GM12801 (cell line): ENCODE results near the gene GRID1.

Experiments
- TF ChIP-seq, protein P1 (sequence below): IDR thresholded peaks from one replicate; pipeline ENCODE4 v1.5.1; 2011; ENCODE audit warnings: control low read depth; ENCODE audit not compliant: insufficient read length; ENCODE audit errors: extremely low read depth

The GRID1 gene

DNA sequence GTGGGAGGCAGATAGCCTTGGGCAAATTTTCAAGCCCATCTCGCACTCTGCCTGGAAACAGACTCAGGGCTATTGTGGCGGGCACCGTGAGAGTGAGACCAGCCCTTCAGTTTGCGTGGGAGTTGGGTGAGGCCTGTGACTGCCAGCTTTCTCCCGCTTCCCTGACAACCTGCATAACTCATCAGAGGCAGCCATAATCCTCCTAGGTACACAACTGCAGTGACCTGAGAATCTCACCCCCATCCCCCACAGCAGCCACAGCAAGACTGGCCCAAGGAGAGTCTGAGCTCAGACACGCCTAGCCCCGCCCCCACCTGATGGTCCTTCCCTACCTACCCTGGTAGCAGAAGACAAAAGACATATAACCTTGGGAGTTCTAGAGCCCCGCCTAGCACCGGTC lies 275.4 kb downstream of the GRID1 start:
- TF ChIP-seq, protein P1, sequence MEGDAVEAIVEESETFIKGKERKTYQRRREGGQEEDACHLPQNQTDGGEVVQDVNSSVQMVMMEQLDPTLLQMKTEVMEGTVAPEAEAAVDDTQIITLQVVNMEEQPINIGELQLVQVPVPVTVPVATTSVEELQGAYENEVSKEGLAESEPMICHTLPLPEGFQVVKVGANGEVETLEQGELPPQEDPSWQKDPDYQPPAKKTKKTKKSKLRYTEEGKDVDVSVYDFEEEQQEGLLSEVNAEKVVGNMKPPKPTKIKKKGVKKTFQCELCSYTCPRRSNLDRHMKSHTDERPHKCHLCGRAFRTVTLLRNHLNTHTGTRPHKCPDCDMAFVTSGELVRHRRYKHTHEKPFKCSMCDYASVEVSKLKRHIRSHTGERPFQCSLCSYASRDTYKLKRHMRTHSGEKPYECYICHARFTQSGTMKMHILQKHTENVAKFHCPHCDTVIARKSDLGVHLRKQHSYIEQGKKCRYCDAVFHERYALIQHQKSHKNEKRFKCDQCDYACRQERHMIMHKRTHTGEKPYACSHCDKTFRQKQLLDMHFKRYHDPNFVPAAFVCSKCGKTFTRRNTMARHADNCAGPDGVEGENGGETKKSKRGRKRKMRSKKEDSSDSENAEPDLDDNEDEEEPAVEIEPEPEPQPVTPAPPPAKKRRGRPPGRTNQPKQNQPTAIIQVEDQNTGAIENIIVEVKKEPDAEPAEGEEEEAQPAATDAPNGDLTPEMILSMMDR, result no peak

DNA sequence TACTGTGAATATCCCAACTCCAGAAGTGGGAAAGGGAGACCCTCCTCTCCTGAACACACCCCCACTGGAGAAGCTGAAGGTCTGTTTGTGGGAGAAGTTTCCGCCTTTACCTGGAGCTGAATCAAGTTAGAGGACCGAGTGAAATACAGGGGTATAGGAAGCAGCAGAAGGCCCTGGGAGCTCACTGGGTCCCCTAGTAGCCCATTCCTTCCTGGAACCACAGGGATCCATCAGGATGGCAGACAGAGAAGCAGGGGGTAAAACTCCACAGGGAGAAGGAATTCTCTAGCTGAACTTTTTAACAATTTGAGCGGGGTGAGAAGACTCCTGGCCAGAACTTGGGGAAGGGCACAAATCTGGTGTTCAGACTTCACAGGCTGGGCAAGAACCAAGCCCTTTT lies 275.8 kb downstream of the GRID1 start:
- TF ChIP-seq, protein P1, result no peak

DNA sequence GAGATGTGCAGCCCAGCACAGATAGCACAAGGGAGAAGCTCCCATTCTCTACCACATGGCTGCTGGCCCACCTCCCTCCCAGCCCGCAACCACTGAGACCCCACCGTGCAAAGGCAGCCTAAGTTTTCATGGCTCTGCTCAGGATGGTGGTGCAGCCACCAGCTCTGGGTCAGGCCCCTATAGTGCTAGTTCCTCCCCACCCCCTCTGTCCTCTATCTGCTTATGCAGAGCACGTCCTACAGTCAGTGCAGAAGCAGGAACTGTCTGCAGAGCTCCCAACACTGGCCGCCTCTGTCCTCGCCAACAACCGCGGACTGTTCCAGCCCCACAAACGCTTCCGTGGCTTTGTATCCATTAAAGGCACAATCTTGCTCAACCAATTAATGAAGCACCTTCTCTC lies 278.9 kb downstream of the GRID1 start:
- TF ChIP-seq, protein P1, result no peak

DNA sequence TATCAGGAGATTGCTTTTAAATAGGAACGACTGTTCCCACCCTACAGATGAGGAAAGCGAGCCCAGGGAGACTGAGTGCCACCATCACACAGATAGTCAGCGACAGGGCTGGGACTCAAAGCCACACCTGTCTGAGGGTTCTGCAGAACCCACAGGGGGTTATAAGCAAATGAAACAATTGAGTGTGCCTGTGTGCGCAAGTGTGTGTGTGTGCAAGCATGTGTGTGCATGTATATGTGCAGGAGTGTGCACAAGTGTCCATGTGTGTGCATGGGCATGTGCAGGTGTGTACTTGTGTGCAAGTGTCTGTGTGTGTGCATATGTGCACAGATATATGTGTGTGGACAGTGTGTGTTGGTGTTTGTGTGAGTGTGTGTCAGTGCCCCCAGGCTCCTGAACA lies 280.2 kb downstream of the GRID1 start:
- TF ChIP-seq, protein P1, result no peak

DNA sequence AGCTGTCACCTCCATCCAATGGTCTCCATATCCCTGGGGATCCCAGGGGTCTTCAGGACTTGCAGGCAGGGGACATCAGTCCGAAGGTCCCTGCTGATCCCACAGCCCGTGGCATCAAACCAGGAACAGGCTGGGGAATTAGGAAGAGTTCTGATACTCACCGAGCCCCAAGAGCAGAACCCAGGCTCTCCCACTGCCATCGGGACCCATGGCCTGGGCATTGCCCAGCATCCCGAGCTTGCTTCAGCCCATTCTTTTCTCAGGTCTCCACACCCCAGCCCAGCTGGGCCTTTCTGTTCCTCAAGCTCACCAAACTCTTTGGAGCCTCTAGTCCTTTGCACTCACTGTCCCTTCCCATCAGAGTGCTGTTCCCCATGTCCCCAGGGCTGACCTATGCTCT lies 280.9 kb downstream of the GRID1 start:
- TF ChIP-seq, protein P1, result no peak

DNA sequence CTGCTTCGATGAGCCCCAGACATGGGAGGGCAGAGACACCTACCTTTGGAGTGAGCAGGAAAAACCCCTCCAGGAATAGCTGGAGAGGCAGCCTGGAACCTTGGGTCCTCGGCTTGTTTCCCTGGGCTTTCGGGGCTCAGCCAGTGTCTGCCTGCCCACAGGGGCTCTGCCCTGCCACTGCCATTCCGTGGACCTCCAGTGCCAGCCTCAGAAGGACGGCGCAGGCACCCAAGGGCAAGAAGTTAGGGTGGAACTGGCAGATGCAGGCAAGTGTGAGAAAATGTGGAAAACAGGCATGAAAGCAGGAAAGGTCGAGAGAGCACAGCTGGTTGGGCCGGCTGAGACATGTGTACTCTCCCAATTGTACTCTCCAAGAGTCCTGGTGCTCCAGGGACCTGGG lies 281.5 kb downstream of the GRID1 start:
- TF ChIP-seq, protein P1, result no peak

DNA sequence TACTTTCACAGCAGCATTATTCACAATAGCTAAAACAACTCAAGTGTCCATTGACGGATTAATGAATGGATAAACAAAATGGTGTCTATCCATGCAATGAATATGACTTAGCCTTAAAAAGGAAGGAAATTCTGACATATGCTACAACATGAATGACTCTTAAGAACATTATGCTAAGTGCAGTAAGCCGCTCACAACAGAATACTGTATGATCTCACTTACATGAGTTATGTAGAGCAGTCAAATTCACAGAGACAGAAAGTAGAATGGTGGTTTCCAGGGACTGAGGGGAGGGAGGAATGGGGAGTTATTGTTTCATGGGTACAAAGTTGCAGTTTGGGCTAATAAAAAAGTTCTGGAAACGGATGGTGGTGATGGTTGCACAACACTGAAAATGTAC lies 282.0 kb downstream of the GRID1 start:
- TF ChIP-seq, protein P1, result no peak

DNA sequence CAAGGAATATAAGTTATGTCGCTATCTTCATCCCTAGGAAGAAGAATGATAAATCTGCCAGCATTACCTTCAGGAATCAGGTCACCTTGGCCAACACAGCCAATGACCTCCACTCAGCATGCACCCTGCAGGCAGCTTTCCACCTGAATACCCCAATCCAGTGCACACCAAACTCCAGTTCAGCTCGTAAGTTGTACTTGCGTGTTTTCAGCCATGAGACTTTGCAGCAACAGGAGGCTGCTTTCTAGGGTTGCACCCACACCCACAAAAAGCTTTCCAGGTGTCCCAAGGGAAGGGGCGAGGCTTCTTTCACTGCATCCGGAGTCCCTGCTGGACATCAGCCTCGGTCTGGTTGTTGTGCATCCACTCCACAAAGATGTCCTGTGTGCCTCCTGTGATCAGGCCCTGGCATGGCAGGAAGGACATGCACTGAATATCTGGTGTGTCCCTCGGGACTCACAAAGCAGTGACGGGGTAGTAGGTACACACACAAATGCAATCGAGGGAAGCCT lies 282.9 kb downstream of the GRID1 start:
- TF ChIP-seq, protein P1, result no peak
